SK-N-SH treated with all-trans-retinoic acid at 6 μM for 48 hours (cell line): Measurements from ENCODE around the gene RIMBP2.

ENCODE experiments used
- ATAC-seq: fragments of 200-7000 bp; cut with Tn5 transposase; 3 replicates; pipeline ENCODE4 v1.9.1; 2020; ENCODE audit warnings: mild to moderate bottlenecking, moderate library complexity
- ARNTL ChIP-seq: fragments of 450-650 bp; formaldehyde crosslinking; IDR thresholded peaks from 2 replicates; pipeline ENCODE4 v1.5.0; 2020; ENCODE audit warnings: low read depth, mild to moderate bottlenecking, moderate library complexity, borderline replicate concordance
- BACH2 ChIP-seq: fragments of 250-450 bp; sonication (Bioruptor Pico); IDR thresholded peaks from 2 replicates; pipeline ENCODE4 v1.9.0; 2021; ENCODE audit warnings: mild to moderate bottlenecking, borderline replicate concordance
- CSDC2 ChIP-seq: fragments of 250-450 bp; sonication (Bioruptor Pico); IDR thresholded peaks from 2 replicates; pipeline ENCODE4 v1.5.0; 2020; ENCODE audit warnings: mild to moderate bottlenecking, moderate library complexity
- CSRNP3 ChIP-seq: fragments of 250-450 bp; sonication (Bioruptor Pico); IDR thresholded peaks from 2 replicates; pipeline ENCODE4 v1.5.1; 2021; ENCODE audit warnings: mild to moderate bottlenecking, moderate library complexity
- ESRRG ChIP-seq: fragments of 250-450 bp; sonication (Bioruptor Pico); IDR thresholded peaks from 2 replicates; pipeline ENCODE4 v1.6.1; 2021; ENCODE audit warnings: mild to moderate bottlenecking
- GLIS3 ChIP-seq: fragments of 250-450 bp; sonication (Bioruptor Pico); IDR thresholded peaks from 2 replicates; pipeline ENCODE4 v1.5.0; 2020; ENCODE audit warnings: mild to moderate bottlenecking, moderate library complexity
- ISL1 ChIP-seq: fragments of 250-450 bp; sonication (Bioruptor Pico); IDR thresholded peaks from 2 replicates; pipeline ENCODE4 v2.1.2; 2022; ENCODE audit warnings: mild to moderate bottlenecking, moderate library complexity
- OSR1 ChIP-seq: fragments of 250-450 bp; sonication (Bioruptor Pico); IDR thresholded peaks from 2 replicates; pipeline ENCODE4 v1.8.0; 2022; ENCODE audit warnings: moderate library complexity, mild to moderate bottlenecking, inconsistent platforms
- POU6F1 ChIP-seq: fragments of 250-450 bp; sonication (Bioruptor Pico); IDR thresholded peaks from 2 replicates; pipeline ENCODE4 v1.8.0; 2021; ENCODE audit warnings: low read depth, mild to moderate bottlenecking, moderate library complexity, borderline replicate concordance
- PPARA ChIP-seq: fragments of 250-450 bp; sonication (Bioruptor Pico); IDR thresholded peaks from 2 replicates; pipeline ENCODE4 v1.5.0; 2020; ENCODE audit warnings: mild to moderate bottlenecking, borderline replicate concordance
- SNAI2 ChIP-seq: fragments of 250-450 bp; sonication (Bioruptor Pico); IDR thresholded peaks from 2 replicates; pipeline ENCODE4 v1.5.0; 2020; ENCODE audit warnings: mild to moderate bottlenecking, moderate library complexity
- TCF4 ChIP-seq: fragments of 250-450 bp; sonication (Bioruptor Pico); IDR thresholded peaks from 2 replicates; pipeline ENCODE4 v1.8.0; 2021; ENCODE audit warnings: mild to moderate bottlenecking, moderate library complexity, borderline replicate concordance
- TOX ChIP-seq: fragments of 250-450 bp; sonication (Bioruptor Pico); IDR thresholded peaks from 2 replicates; pipeline ENCODE4 v1.8.0; 2021; ENCODE audit warnings: mild to moderate bottlenecking, moderate library complexity, borderline replicate concordance
- ZC3H10 ChIP-seq: fragments of 250-450 bp; sonication (Bioruptor Pico); IDR thresholded peaks from 2 replicates; pipeline ENCODE4 v1.5.1; 2021; ENCODE audit warnings: mild to moderate bottlenecking, moderate library complexity
- ZFP3 ChIP-seq: fragments of 250-450 bp; sonication (Bioruptor Pico); IDR thresholded peaks from 2 replicates; pipeline ENCODE4 v1.5.0; 2020; ENCODE audit warnings: mild to moderate bottlenecking, moderate library complexity
- ZFP30 ChIP-seq: fragments of 450-650 bp; formaldehyde crosslinking; IDR thresholded peaks from 2 replicates; pipeline ENCODE4 v1.5.0; 2022; ENCODE audit warnings: mild to moderate bottlenecking, moderate library complexity
- ZNF565 ChIP-seq: fragments of 450-650 bp; formaldehyde crosslinking; conservative IDR thresholded peaks from 2 replicates; pipeline ENCODE4 v1.5.0; 2020; ENCODE audit warnings: low read depth, mild to moderate bottlenecking, moderate library complexity
- ZNF70 ChIP-seq: fragments of 450-650 bp; formaldehyde crosslinking; IDR thresholded peaks from 2 replicates; pipeline ENCODE4 v1.5.0; 2020; ENCODE audit warnings: mild to moderate bottlenecking, moderate library complexity
- ZNF8 ChIP-seq: fragments of 450-650 bp; formaldehyde crosslinking; IDR thresholded peaks from 2 replicates; pipeline ENCODE4 v1.5.0; 2020; ENCODE audit warnings: mild to moderate bottlenecking, moderate library complexity
- TF ChIP-seq, protein P1 (sequence below): fragments of 250-450 bp; sonication (Bioruptor Pico); IDR thresholded peaks from 2 replicates; pipeline ENCODE4 v1.5.1; 2020; ENCODE audit warnings: low read depth, mild to moderate bottlenecking, moderate library complexity
- TF ChIP-seq, protein P2 (sequence below): fragments of 250-450 bp; sonication (Bioruptor Pico); IDR thresholded peaks from 2 replicates; pipeline ENCODE4 v1.5.0; 2020; ENCODE audit warnings: mild to moderate bottlenecking, moderate library complexity

The RIMBP2 gene

GRCh38 chr12:130463275-130463658, 252.8 kb downstream of the RIMBP2 start:
- TF ChIP-seq TCF4 (CRISPR knock-in tag) (no peak), ZFP3 (no peak), SNAI2 (CRISPR knock-in tag) (no peak), ZFP30 (CRISPR knock-in tag) (no peak), ESRRG (no peak), ZNF70 (CRISPR knock-in tag) (no peak), ZNF8 (no peak), CSDC2 (no peak), TOX (CRISPR knock-in tag) (no peak), ARNTL (CRISPR knock-in tag) (no peak), ZNF565 (no peak), BACH2 (CRISPR knock-in tag) (no peak)
- ATAC-seq = no peak

DNA sequence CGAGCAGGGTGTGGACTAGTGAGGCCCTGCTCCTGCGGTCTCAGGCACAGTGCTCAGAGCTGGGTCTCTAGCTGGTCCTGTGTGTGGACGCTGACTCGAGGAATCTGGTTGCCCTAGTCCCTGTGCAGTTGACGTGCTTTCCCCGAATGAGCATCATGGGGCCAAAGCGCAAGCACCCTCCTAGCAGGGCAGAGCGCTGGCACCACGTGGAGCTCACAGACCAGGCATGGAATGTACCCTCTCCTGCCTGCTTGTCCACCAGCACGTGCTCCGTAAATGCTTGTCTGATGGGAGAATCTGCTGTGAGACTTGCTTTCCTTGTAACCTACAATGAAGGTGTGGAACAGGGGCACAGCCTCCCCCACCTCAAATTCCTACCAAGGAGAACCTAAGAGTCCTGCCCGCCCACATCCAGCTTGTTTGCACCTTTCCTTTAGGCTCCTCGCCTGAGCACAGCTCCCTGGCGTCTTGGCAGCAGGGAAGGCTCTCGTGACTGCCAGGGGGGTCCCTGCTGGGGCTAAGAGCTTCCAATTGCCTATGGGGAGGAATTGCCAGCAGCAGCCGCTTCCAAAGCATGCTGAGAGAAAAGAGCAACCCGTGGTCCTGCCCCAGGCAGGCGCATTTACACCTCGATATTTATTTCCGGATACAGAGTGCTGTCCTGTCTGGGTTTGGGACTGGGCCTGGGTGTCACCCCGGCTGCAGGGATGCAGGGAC, 253.4 kb downstream of the RIMBP2 start:
- TF ChIP-seq ESRRG (no peak), ISL1 (CRISPR knock-in tag) (no peak)
- TF ChIP-seq, protein P1, sequence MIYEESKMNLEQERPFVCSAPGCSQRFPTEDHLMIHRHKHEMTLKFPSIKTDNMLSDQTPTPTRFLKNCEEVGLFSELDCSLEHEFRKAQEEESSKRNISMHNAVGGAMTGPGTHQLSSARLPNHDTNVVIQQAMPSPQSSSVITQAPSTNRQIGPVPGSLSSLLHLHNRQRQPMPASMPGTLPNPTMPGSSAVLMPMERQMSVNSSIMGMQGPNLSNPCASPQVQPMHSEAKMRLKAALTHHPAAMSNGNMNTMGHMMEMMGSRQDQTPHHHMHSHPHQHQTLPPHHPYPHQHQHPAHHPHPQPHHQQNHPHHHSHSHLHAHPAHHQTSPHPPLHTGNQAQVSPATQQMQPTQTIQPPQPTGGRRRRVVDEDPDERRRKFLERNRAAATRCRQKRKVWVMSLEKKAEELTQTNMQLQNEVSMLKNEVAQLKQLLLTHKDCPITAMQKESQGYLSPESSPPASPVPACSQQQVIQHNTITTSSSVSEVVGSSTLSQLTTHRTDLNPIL (CRISPR knock-in tag) = no peak
- no peak for ATAC-seq

GRCh38 chr12:130461839-130462557, 254.1 kb downstream of the RIMBP2 start:
- ATAC-seq = no peak

More at GRCh38 chr12:130461839-130462557, 254.1 kb downstream of the RIMBP2 start:
- TF ChIP-seq SNAI2 (CRISPR knock-in tag) (no peak), ARNTL (CRISPR knock-in tag) (no peak), CSRNP3 (no peak), ZC3H10 (CRISPR knock-in tag) (no peak), ZFP30 (CRISPR knock-in tag) (no peak), OSR1 (CRISPR knock-in tag) (no peak), ZFP3 (no peak), ZNF70 (CRISPR knock-in tag) (no peak), CSDC2 (no peak), TCF4 (CRISPR knock-in tag) (no peak), PPARA (no peak), ZNF8 (no peak), GLIS3 (CRISPR knock-in tag) (no peak), ZNF565 (no peak), POU6F1 (CRISPR knock-in tag) (no peak)
- TF ChIP-seq, protein P1 (CRISPR knock-in tag) = no peak
- TF ChIP-seq, protein P2, sequence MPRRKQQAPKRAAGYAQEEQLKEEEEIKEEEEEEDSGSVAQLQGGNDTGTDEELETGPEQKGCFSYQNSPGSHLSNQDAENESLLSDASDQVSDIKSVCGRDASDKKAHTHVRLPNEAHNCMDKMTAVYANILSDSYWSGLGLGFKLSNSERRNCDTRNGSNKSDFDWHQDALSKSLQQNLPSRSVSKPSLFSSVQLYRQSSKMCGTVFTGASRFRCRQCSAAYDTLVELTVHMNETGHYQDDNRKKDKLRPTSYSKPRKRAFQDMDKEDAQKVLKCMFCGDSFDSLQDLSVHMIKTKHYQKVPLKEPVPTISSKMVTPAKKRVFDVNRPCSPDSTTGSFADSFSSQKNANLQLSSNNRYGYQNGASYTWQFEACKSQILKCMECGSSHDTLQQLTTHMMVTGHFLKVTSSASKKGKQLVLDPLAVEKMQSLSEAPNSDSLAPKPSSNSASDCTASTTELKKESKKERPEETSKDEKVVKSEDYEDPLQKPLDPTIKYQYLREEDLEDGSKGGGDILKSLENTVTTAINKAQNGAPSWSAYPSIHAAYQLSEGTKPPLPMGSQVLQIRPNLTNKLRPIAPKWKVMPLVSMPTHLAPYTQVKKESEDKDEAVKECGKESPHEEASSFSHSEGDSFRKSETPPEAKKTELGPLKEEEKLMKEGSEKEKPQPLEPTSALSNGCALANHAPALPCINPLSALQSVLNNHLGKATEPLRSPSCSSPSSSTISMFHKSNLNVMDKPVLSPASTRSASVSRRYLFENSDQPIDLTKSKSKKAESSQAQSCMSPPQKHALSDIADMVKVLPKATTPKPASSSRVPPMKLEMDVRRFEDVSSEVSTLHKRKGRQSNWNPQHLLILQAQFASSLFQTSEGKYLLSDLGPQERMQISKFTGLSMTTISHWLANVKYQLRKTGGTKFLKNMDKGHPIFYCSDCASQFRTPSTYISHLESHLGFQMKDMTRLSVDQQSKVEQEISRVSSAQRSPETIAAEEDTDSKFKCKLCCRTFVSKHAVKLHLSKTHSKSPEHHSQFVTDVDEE = no peak
